Measurements from ENCODE around the gene GNPAT.

- TF ChIP-seq CTCF (IDR thresholded peaks at IDR 0.05) (no peak), POLR2A (IDR thresholded peaks at IDR 0.05) (no peak), POLR2AphosphoS5 (IDR thresholded peaks at IDR 0.05) (no peak)
These were observed 21.3 kb upstream of the GNPAT start for GRCh38 chr1:231219422-231220401.

Data from breast epithelium (tissue), 3 donors.